ENCODE measurements around the gene SLC4A8.

SLC4A8 gene

DNA sequence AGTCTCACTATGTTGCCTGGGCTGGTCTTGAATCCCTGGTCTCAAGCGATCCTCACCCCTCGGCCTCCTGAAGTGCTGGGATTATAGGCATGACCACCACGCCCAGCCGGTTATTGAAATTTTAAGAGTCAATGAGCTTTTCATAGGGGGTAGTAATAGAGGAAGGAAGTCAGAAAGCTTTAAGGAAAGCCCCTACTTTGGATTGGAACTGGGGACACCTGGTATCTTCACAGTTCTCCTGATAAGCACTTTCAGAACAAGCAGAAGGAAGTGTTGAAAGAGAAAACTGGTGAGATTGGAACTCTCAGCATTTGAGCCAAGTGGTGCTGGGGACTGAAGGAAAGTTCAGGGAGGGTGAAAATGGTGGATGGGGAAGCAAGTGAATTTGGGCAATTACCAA is 5.1 kb downstream of the SLC4A8 start:
- no peak overlapping the region for H3K9ac ChIP-seq (ENCODE audit: low read length)
- H3K36me3 ChIP-seq (ENCODE audit: control insufficient read depth, insufficient read depth, low read length) = no peaks in the 10 kb centered on the region; the same call in 1 of the 2 replicates
- H3K4me1 ChIP-seq (ENCODE audit: control insufficient read depth, insufficient read depth, low read length) = peaks cover 27% of the 10 kb centered on the region
- H3K4me3 ChIP-seq (ENCODE audit: low read depth, low read length) = no peak overlapping the region
- no peak overlapping the region for H3K27ac ChIP-seq (ENCODE audit: low read depth, low read length)
- no peaks in the 10 kb centered on the region for H3K27me3 ChIP-seq (ENCODE audit: control insufficient read depth, insufficient read depth, low read length)
- H3K9me3 ChIP-seq (ENCODE audit: control insufficient read depth, insufficient read depth, low read depth, low read length) = no peaks in the 10 kb centered on the region

DNA sequence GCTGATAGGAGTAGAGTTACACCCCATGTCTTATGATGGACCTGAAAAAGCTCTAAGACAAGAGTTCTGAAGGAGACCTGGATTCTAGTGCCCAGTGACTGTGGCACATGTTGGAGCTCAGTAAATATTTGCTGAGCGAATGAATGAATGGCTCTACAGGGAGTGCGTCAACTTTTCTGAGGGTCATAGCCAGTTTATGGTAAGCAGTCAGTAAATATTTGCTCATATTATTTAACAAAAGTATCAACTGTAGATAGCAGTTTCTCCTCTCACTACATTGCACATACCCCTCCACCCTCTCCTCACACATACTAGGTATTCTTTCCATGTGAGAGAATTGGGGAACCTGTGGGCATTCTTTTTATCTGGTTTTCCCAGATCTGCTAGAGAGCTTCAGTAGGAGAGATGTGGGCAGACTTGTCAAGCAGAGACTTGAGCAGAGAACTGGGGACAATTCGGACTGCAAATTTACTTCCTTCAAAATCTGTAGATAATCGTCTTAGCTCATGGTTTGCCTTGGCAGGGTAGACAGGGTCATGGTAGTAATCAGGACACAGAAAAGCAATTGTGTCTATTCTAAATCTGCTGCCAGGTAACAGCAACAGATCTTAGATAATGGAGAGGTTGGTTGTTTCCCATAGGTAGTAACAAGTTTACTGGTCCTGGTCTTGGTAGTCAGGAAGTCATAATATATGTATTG is 5.7 kb downstream of the SLC4A8 start:
- H3K27ac ChIP-seq (ENCODE audit: low read depth, low read length) = no peak overlapping the region
- H3K4me1 ChIP-seq (ENCODE audit: control insufficient read depth, insufficient read depth, low read length) = peaks cover 29% of the 10 kb centered on the region
- H3K27me3 ChIP-seq (ENCODE audit: control insufficient read depth, insufficient read depth, low read length) = no peaks in the 10 kb centered on the region
- no peak overlapping the region for H3K4me3 ChIP-seq (ENCODE audit: low read depth, low read length)
- H3K9ac ChIP-seq (ENCODE audit: low read length) = no peak overlapping the region
- H3K36me3 ChIP-seq (ENCODE audit: control insufficient read depth, insufficient read depth, low read length) = no peaks in the 10 kb centered on the region; the same call in 1 of the 2 replicates
- H3K9me3 ChIP-seq (ENCODE audit: control insufficient read depth, insufficient read depth, low read depth, low read length) = no peaks in the 10 kb centered on the region

DNA sequence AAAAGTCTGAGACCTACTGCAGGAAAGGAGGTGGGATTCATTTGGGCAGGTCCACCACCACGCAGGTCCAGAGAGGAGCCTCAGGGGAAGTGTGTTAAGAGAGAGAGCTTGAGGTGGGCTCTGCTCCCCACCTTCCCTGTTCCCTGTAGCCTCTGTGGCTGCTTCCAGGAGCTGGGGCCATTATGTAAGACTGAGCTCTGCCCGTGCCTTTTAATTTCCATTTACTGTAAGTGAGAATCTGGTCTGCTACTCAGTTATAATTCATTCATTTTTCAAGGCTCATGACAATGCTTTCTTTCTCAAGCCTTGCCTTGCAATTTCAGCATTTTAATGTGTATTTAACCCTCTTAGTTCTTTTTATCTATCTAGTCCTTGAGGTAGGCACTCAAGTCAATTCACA is 8.3 kb downstream of the SLC4A8 start:
- peaks cover 17% of the 10 kb centered on the region; the same call in 1 of the 2 replicates for H3K4me1 ChIP-seq (ENCODE audit: control insufficient read depth, insufficient read depth, low read length)
- H3K27me3 ChIP-seq (ENCODE audit: control insufficient read depth, insufficient read depth, low read length) = no peaks in the 10 kb centered on the region
- H3K9me3 ChIP-seq (ENCODE audit: control insufficient read depth, insufficient read depth, low read depth, low read length) = no peaks in the 10 kb centered on the region
- no peak overlapping the region for H3K27ac ChIP-seq (ENCODE audit: low read depth, low read length)
- no peak overlapping the region for H3K4me3 ChIP-seq (ENCODE audit: low read depth, low read length)
- no peaks in the 10 kb centered on the region; the same call in 1 of the 2 replicates for H3K36me3 ChIP-seq (ENCODE audit: control insufficient read depth, insufficient read depth, low read length)
- no peak overlapping the region for H3K9ac ChIP-seq (ENCODE audit: low read length)

DNA sequence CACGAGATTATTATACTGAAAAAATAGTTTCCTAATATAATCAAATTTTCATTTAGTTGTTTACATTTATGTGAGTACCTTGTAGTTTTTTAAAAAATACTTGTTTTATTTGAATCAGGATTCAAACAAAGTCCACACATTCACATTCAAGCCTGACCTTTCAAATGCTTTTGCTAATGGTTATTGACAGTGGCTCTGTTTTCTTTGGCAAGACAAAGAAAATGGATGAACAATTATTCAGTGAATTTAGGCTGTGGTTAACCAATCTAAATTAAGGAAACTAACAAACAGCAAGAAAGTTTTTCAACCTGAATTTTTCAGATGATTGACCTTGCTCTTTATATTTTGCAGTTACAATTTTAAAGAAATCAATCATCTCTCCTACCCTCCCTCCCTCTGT is 9.7 kb downstream of the SLC4A8 start:
- Histone ChIP-seq H3K27me3 (ENCODE audit: control insufficient read depth, insufficient read depth, low read length) (no peaks in the 10 kb centered on the region), H3K9ac (ENCODE audit: low read length) (no peak overlapping the region), H3K27ac (ENCODE audit: low read depth, low read length) (no peak overlapping the region), H3K36me3 (ENCODE audit: control insufficient read depth, insufficient read depth, low read length) (no peaks in the 10 kb centered on the region; the same call in 1 of the 2 replicates), H3K9me3 (ENCODE audit: control insufficient read depth, insufficient read depth, low read depth, low read length) (no peaks in the 10 kb centered on the region), H3K4me3 (ENCODE audit: low read depth, low read length) (no peak overlapping the region), H3K4me1 (ENCODE audit: control insufficient read depth, insufficient read depth, low read length) (peaks cover 17% of the 10 kb centered on the region; the same call in 1 of the 2 replicates)

DNA sequence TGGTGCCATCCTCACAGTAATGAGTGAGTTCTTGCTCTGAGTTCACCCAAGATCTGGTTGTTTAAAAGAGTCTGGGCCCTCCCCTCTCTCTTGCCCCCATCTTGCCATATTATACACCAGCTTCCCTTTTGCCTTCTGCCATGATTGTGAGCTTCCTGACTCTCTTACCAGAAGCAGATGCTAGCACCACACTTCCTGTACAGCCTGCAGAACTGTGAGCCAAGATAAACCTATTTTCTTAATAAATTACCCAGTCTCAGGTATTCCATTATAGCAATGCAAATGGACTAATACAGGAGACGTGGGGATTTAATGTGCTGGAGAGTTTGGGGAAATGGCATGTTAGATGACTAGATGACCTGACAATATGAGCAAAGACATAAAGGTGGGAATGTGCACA is 12.8 kb downstream of the SLC4A8 start:
- Histone ChIP-seq H3K9me3 (ENCODE audit: control insufficient read depth, insufficient read depth, low read depth, low read length) (no peaks in the 10 kb centered on the region), H3K4me3 (ENCODE audit: low read depth, low read length) (no peak overlapping the region), H3K4me1 (ENCODE audit: control insufficient read depth, insufficient read depth, low read length) (peaks cover 24% of the 10 kb centered on the region; the same call in 1 of the 2 replicates), H3K27me3 (ENCODE audit: control insufficient read depth, insufficient read depth, low read length) (no peaks in the 10 kb centered on the region), H3K36me3 (ENCODE audit: control insufficient read depth, insufficient read depth, low read length) (no peaks in the 10 kb centered on the region), H3K27ac (ENCODE audit: low read depth, low read length) (no peak overlapping the region), H3K9ac (ENCODE audit: low read length) (no peak overlapping the region)

DNA sequence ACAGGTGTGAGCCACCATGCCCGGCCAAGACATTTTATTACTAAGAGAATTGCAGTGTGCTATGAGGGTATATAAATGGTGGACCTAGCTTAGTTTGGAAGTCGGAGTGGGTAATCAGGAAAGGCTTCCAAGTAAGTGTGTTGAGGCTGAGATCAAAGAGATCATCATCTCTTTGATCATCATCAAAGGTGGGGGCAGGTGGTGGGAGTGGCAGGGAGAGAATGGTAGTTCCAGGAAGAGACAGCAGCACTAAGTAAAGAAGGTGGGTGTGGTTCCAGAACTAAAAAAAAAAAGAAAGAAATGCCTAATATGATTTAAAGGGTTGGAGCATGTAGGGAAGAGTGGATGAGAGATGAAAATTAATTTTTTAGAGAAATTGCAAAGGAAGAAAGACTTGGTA is 14.7 kb downstream of the SLC4A8 start:
- Histone ChIP-seq H3K4me1 (ENCODE audit: control insufficient read depth, insufficient read depth, low read length) (peaks cover 13% of the 10 kb centered on the region; the same call in 1 of the 2 replicates), H3K36me3 (ENCODE audit: control insufficient read depth, insufficient read depth, low read length) (no peaks in the 10 kb centered on the region), H3K9me3 (ENCODE audit: control insufficient read depth, insufficient read depth, low read depth, low read length) (no peaks in the 10 kb centered on the region), H3K9ac (ENCODE audit: low read length) (no peak overlapping the region), H3K27ac (ENCODE audit: low read depth, low read length) (no peak overlapping the region), H3K4me3 (ENCODE audit: low read depth, low read length) (no peak overlapping the region), H3K27me3 (ENCODE audit: control insufficient read depth, insufficient read depth, low read length) (no peaks in the 10 kb centered on the region)

DNA sequence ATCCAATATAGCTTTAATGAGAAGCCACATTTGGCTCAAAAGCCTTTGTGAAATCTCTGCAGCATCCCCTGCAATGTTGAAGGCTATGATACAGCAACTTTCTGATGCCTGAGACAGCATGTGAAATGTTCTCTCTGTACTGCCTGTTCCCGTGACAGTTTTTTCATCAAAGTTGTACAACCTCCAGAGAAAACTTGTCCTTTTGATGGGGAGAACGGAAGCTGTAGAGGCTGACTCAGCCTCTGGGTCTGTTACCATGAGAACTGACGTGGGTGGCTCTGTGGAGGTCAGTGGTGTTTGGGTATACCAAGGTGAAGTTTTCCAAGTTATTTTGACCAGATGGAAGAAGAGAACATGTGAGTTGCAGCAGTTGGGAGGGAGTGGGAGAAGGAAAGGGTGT is 17.0 kb downstream of the SLC4A8 start:
- Histone ChIP-seq H3K36me3 (ENCODE audit: control insufficient read depth, insufficient read depth, low read length) (no peaks in the 10 kb centered on the region), H3K9me3 (ENCODE audit: control insufficient read depth, insufficient read depth, low read depth, low read length) (no peaks in the 10 kb centered on the region), H3K27me3 (ENCODE audit: control insufficient read depth, insufficient read depth, low read length) (no peaks in the 10 kb centered on the region), H3K4me1 (ENCODE audit: control insufficient read depth, insufficient read depth, low read length) (peaks cover 7% of the 10 kb centered on the region; the same call in 1 of the 2 replicates), H3K27ac (ENCODE audit: low read depth, low read length) (no peak overlapping the region), H3K4me3 (ENCODE audit: low read depth, low read length) (no peak overlapping the region), H3K9ac (ENCODE audit: low read length) (no peak overlapping the region)

DNA sequence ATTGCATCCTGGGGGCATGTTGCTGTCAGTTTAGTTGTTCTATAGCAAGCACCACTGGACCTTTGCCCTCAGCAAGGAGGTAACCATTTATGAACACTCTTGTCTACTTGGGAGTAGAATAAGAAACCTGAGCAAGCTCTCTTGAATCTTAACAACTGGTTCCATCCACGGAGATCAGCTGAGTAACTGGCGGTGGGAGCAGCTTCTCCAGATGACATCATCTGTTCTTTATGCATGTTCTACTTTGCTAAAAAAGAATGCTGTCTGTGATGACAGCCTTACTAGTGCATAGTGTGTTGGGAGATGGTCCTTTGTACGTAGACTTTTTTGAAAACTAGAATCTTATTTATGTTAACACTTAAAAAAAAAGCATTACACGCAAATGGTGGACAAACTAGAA is 17.7 kb downstream of the SLC4A8 start:
- Histone ChIP-seq H3K27ac (ENCODE audit: low read depth, low read length) (no peak overlapping the region), H3K9me3 (ENCODE audit: control insufficient read depth, insufficient read depth, low read depth, low read length) (no peaks in the 10 kb centered on the region), H3K36me3 (ENCODE audit: control insufficient read depth, insufficient read depth, low read length) (no peaks in the 10 kb centered on the region), H3K4me3 (ENCODE audit: low read depth, low read length) (no peak overlapping the region), H3K9ac (ENCODE audit: low read length) (no peak overlapping the region), H3K4me1 (ENCODE audit: control insufficient read depth, insufficient read depth, low read length) (peaks cover 7% of the 10 kb centered on the region; the same call in 1 of the 2 replicates), H3K27me3 (ENCODE audit: control insufficient read depth, insufficient read depth, low read length) (no peaks in the 10 kb centered on the region)

DNA sequence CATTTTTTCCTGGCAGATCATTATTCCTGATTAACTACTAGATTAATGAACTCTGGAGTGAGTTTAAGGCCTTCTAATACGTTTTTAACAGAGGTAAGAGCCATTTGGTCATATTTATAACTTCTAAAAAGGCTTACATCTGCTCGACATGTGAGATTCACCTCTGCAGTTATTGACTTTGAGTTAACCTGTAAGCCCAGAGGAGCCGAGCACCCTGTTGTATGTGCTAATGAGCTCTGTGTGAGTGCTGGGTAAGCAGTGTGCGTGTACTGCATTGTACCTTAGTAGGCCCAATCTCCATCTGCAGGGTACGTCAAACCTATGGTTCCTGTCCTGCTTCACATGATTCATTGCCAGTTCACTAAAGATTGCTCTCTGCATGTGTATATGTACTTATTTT is 18.9 kb downstream of the SLC4A8 start:
- H3K9ac ChIP-seq (ENCODE audit: low read length) = no peak overlapping the region
- H3K27ac ChIP-seq (ENCODE audit: low read depth, low read length) = no peak overlapping the region
- no peaks in the 10 kb centered on the region for H3K9me3 ChIP-seq (ENCODE audit: control insufficient read depth, insufficient read depth, low read depth, low read length)
- no peak overlapping the region for H3K4me3 ChIP-seq (ENCODE audit: low read depth, low read length)
- peaks cover 13% of the 10 kb centered on the region for H3K4me1 ChIP-seq (ENCODE audit: control insufficient read depth, insufficient read depth, low read length)
- no peaks in the 10 kb centered on the region for H3K27me3 ChIP-seq (ENCODE audit: control insufficient read depth, insufficient read depth, low read length)
- H3K36me3 ChIP-seq (ENCODE audit: control insufficient read depth, insufficient read depth, low read length) = no peaks in the 10 kb centered on the region

DNA sequence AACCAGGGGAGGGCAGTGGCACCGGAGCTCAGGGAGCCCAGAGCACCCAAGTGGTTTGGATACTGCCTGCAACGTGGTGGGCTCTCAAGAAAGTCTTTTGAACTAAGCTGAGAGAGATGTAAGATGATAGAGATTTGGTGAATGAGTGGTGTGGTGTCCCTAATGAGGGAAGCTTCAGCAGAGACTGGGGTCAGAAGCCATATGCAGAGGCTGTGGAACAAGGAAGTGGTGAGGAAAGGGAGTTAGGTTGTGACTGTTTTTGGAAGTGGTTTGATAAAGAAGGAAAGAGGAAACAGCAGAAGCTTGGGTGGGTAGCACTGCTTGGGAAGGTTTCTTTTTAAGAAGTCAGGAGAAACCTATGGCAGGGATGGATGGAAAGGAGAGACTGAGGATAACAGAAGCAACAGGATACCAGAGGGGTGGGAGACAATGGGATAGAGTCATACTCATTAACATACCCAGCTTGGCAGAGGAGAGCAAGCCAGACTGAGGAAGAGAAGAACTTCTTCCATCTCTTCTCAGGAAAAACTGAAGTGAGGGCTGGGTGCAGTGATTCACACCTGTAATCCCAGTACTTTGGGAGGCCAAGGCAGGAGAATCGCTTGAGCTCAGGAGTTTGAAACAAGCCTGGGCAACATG is 24.1 kb downstream of the SLC4A8 start:
- H3K9ac ChIP-seq (ENCODE audit: low read length) = no peak overlapping the region
- H3K27ac ChIP-seq (ENCODE audit: low read depth, low read length) = no peak overlapping the region
- H3K4me3 ChIP-seq (ENCODE audit: low read depth, low read length) = no peak overlapping the region
- H3K4me1 ChIP-seq (ENCODE audit: control insufficient read depth, insufficient read depth, low read length) = peaks cover 39% of the 10 kb centered on the region
- no peaks in the 10 kb centered on the region for H3K36me3 ChIP-seq (ENCODE audit: control insufficient read depth, insufficient read depth, low read length)
- H3K27me3 ChIP-seq (ENCODE audit: control insufficient read depth, insufficient read depth, low read length) = no peaks in the 10 kb centered on the region
- H3K9me3 ChIP-seq (ENCODE audit: control insufficient read depth, insufficient read depth, low read depth, low read length) = no peaks in the 10 kb centered on the region

DNA sequence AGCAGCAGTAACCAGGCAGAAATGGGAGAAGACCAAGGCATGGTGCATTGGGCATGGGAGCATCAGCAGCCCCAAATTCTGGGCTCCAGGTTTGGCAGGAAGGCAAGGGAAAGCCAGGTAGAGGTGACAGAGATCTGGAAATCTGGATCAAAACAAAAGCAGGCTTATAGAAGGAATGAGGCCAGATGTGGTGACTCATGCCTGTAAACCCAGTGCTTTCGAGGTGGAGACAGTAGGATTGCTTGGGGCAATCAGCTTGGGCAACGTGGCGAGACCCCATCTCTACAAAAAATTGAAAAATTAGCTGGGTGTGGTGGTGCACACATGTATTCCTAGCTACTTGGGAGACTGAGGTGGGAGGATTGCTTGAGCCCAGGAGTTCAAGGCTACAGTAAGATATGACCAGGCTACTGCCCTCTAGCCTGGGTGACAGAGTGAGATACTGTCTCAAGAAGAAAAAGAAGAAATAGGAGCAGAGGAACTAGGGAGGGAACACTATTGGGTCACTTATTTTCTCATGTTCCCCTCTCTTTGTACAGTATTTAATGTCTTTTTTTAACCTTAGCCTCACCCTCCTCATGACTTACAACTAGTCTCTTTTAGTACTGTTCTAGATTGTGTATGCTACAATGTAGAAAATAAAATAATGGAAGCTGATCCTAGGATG is 25.1 kb downstream of the SLC4A8 start:
- Histone ChIP-seq H3K9me3 (ENCODE audit: control insufficient read depth, insufficient read depth, low read depth, low read length) (no peaks in the 10 kb centered on the region), H3K4me3 (ENCODE audit: low read depth, low read length) (no peak overlapping the region), H3K4me1 (ENCODE audit: control insufficient read depth, insufficient read depth, low read length) (peaks cover 44% of the 10 kb centered on the region), H3K9ac (ENCODE audit: low read length) (no peak overlapping the region), H3K27me3 (ENCODE audit: control insufficient read depth, insufficient read depth, low read length) (no peaks in the 10 kb centered on the region), H3K27ac (ENCODE audit: low read depth, low read length) (no peak overlapping the region), H3K36me3 (ENCODE audit: control insufficient read depth, insufficient read depth, low read length) (no peaks in the 10 kb centered on the region)
